Kidney (tissue), 14 donors: ENCODE results near the gene MAPKAP1. TPM values are rescaled to one million over a fixed set of nuclear protein-coding genes. Genes with fewer than 3 reads are reported as not detected.

Experiments used
- DNase-seq, 5 donors: peaks; one replicate each; pipeline ENCODE4 v3.0.0-alpha.2; 2013 to 2020
- FAIRE-seq: peaks from 2 replicates; lab custom pipeline; 2012; peaks lifted over from hg19 to GRCh38; lab: Jason Lieb, UNC
- H3K27ac ChIP-seq, 2 donors: one replicate each; pipeline ENCODE4 v1.7.0; 2013; ENCODE audit warnings: low read depth in 2 of 2, low read length in 2 of 2, inconsistent platforms in 1 of 2
- H3K27me3 ChIP-seq: one replicate; pipeline ENCODE4 v1.7.1; 2013; ENCODE audit warnings: low read length, inconsistent platforms; ENCODE audit not compliant: control insufficient read depth, insufficient read depth
- H3K36me3 ChIP-seq, 3 donors: one replicate each; pipeline versions ENCODE4 v1.7.0 to v1.7.1; 2013; ENCODE audit warnings: low read length in 3 of 3, control low read depth in 1 of 3, inconsistent platforms in 1 of 3; ENCODE audit not compliant: insufficient read depth in 3 of 3, control insufficient read depth in 2 of 3
- H3K4me1 ChIP-seq, 3 donors: one replicate each; pipeline versions ENCODE4 v1.7.0 to v1.7.1; 2013; ENCODE audit warnings: low read length in 3 of 3, inconsistent platforms in 1 of 3, low read depth in 1 of 3; ENCODE audit not compliant: control insufficient read depth in 2 of 3, insufficient read depth in 2 of 3
- H3K4me3 ChIP-seq, 3 donors: one replicate each; pipeline versions ENCODE4 v1.7.0 to v1.8.1; 2013; ENCODE audit warnings: low read length in 3 of 3, control low read depth in 1 of 3, inconsistent platforms in 1 of 3
- H3K9ac ChIP-seq, 3 donors: one replicate each; pipeline versions ENCODE4 v1.7.0 to v1.7.1; 2013; ENCODE audit warnings: low read length in 3 of 3, control low read depth in 1 of 3, inconsistent platforms in 1 of 3
- H3K9me3 ChIP-seq, 3 donors: one replicate each; pipeline versions ENCODE4 v1.7.0 to v1.7.1; 2013; ENCODE audit warnings: low read length in 3 of 3, control low read depth in 1 of 3, inconsistent platforms in 1 of 3; ENCODE audit not compliant: control insufficient read depth in 2 of 3, insufficient read depth in 1 of 3
- CTCF ChIP-seq: IDR thresholded peaks from 3 replicates; pipeline ENCODE4 v1.5.1; 2012; ENCODE audit warnings: mild to moderate bottlenecking, moderate library complexity, borderline replicate concordance; ENCODE audit not compliant: insufficient read depth; ENCODE audit errors: extremely low read depth
- intact Hi-C: fragments of 100-400 bp; cut with DNase I; formaldehyde crosslinking; loops from one replicate; pipeline ENCODE4 v1.11.1; 2022
- polyA plus RNA-seq: library from polyadenylated mRNA; stranded (reverse); fragments of 350-450 nt; fragmentation: Illumina TruSeq; extraction: RNeasy Lipid Tissue Mini Kit (QIAGEN cat#74804); gene quantifications from one replicate; pipeline ENCODE4 v1.2.3, GENCODE V29; 2014; ENCODE audit warnings: low read depth, low replicate concordance; ENCODE audit not compliant: insufficient read depth
- total RNA-seq: library from RNA; stranded (reverse); fragmentation: NEBNext Ultra II Directional; extraction: Animal tissue kit (Norgen Biotek cat#: 25700); gene quantifications from one replicate; pipeline ENCODE4 v1.2.1, GENCODE V29; 2021
- donor health status: control.
- donor health status: control.
- donor health status: control.
- donor health status: control.
- donor health status: control.
- donor health status: DM: yes; HTN: yes; CAD: no.
- donor health status: Normal renal cell carcinoma (clear cell type).

The MAPKAP1 gene
- total and polyA plus RNA-seq, 2 donors from 2014 or later = 70.5 to 99.4 TPM

GRCh38 chr9:125461636-125462190 lies 245.3 kb downstream of the MAPKAP1 start:
- intact Hi-C loops = no loop called here
- DNase-seq (no peak), FAIRE-seq (no peak)
- Histone ChIP-seq H3K4me3 (no peak overlapping the region), H3K36me3 (peaks cover 0 to 6% (median 2%) of the 10 kb centered on the region in 3 donors), H3K9me3 (peaks cover 0 to 1% (median 0%) of the 10 kb centered on the region in 3 donors), H3K4me1 (peaks cover 0 to 13% (median 5%) of the 10 kb centered on the region in 3 donors), H3K9ac (no peak overlapping the region), H3K27me3 (no peaks in the 10 kb centered on the region), H3K27ac (no peak overlapping the region)
- TF ChIP-seq CTCF = no peak

- Histone ChIP-seq H3K9ac (no peak overlapping the region), H3K27me3 (no peaks in the 10 kb centered on the region), H3K27ac (no peak overlapping the region), H3K4me1 (peaks cover 0 to 13% (median 5%) of the 10 kb centered on the region in 3 donors), H3K4me3 (no peak overlapping the region), H3K9me3 (peaks cover 0 to 5% (median 3%) of the 10 kb centered on the region in 3 donors), H3K36me3 (peaks cover 0 to 12% (median 0%) of the 10 kb centered on the region in 3 donors)
- intact Hi-C loops = no loop called here
- DNase-seq = peak in 1 of 5 donors; percentile 47
- TF ChIP-seq CTCF = no peak
- no peak for FAIRE-seq
Measured at GRCh38 chr9:125460883-125461635, 245.9 kb downstream of the MAPKAP1 start.

GRCh38 chr9:125460346-125460745 lies 246.7 kb downstream of the MAPKAP1 start:
- no peak overlapping the region for H3K27ac ChIP-seq
- no peak overlapping the region for H3K9ac ChIP-seq
- H3K36me3 ChIP-seq = peaks cover 0 to 12% (median 0%) of the 10 kb centered on the region in 3 donors
- FAIRE-seq (no peak), DNase-seq (no peak)
- no peak for TF ChIP-seq CTCF
- H3K4me3 ChIP-seq = no peak overlapping the region
- intact Hi-C loops = no loop called here
- H3K9me3 ChIP-seq = peaks cover 0 to 5% (median 3%) of the 10 kb centered on the region in 3 donors
- peaks cover 0 to 13% (median 5%) of the 10 kb centered on the region in 3 donors for H3K4me1 ChIP-seq
- no peaks in the 10 kb centered on the region for H3K27me3 ChIP-seq
